K562 (cell line): Measurements from ENCODE around the gene RPL15. TPM values are rescaled to one million over a fixed set of nuclear protein-coding genes. Genes with fewer than 3 reads are reported as not detected.
A peak's percentile ranks its signal among the peaks of the same experiment; 100 is the strongest.

Source experiments
- ATAC-seq: fragments of 200-7000 bp; cut with Tn5 transposase; 3 replicates; pipeline ENCODE4 v1.9.1; 2020; ENCODE audit warnings: moderate library complexity
- BruUV-seq: library from RNA; stranded (reverse); fragments of 400-500 nt; replicated peaks from 2 replicates; lab custom pipeline; 2021; lab: Mats Ljungman, UMichigan
- CTCF ChIA-PET: fragments of 300-600 bp; formaldehyde crosslinking; extraction: SDS; loops from one replicate; lab custom pipeline; 2021; ENCODE audit warnings: low intra/inter-chr PET ratio; lab: Yijun Ruan, JAX
- POLR2A ChIA-PET: fragments of 300-600, 350-650 bp; sonication (Branson Sonifier 250); formaldehyde crosslinking; extraction: SDS; loops from one replicate; lab custom pipeline; 2021; ENCODE audit warnings: antibody characterized with exemption, inconsistent platforms; lab: Yijun Ruan, JAX
- DNase-seq, 4 experiments: peaks; one replicate each; pipeline versions ENCODE4 v3.0.0 to v3.0.0-alpha.2; 2011 to 2018; ENCODE audit warnings: low spot score in 3 of 4, mixed read lengths in 3 of 4; ENCODE audit errors: extremely low read depth in 1 of 4
- FAIRE-seq: peaks from 2 replicates; lab custom pipeline; 2011; peaks lifted over from hg19 to GRCh38; lab: Jason Lieb, UNC
- H2AFZ ChIP-seq: 2 replicates; pipeline ENCODE4 v1.6.0; 2011; ENCODE audit warnings: low read depth, low read length, control low read depth, inconsistent platforms
- H3K27ac ChIP-seq: fragments of 200-600 bp; 3 replicates; pipeline ENCODE4 v1.8.0; 2011; ENCODE audit warnings: low read depth, mild to moderate bottlenecking, control low read depth, inconsistent platforms, low read length, moderate library complexity, mixed read lengths; ENCODE audit errors: extremely low read depth
- H3K27me3 ChIP-seq, 2 experiments: fragments of 300-600 bp in 1 of 2; 2 replicates in 1 of 2; 3 replicates in 1 of 2; pipeline versions ENCODE4 v1.6.0 to v1.8.0; 2011; ENCODE audit warnings: inconsistent platforms in 2 of 2, low read length in 2 of 2, mild to moderate bottlenecking in 1 of 2, mixed read lengths in 1 of 2, moderate library complexity in 1 of 2; ENCODE audit not compliant: control insufficient read depth in 2 of 2, insufficient read depth in 2 of 2
- H3K36me3 ChIP-seq: fragments of 300-600 bp; 3 replicates; pipeline ENCODE4 v1.8.0; 2011; ENCODE audit warnings: mild to moderate bottlenecking, low read length, inconsistent platforms; ENCODE audit not compliant: control insufficient read depth, insufficient read depth
- H3K4me1 ChIP-seq, 2 experiments: fragments of 200-600 bp in 1 of 2; replicated peaks in 1 of 2; 2 replicates in 1 of 2; 3 replicates in 1 of 2; pipeline versions ENCODE4 v1.5.1 to v1.8.0; 2011; ENCODE audit warnings: inconsistent platforms in 2 of 2, low read length in 2 of 2, mild to moderate bottlenecking in 1 of 2, mixed read lengths in 1 of 2, moderate library complexity in 1 of 2; ENCODE audit not compliant: control insufficient read depth in 2 of 2, insufficient read depth in 2 of 2
- H3K4me2 ChIP-seq: 2 replicates; pipeline ENCODE4 v1.6.1; 2011; ENCODE audit warnings: low read length, control low read depth, inconsistent platforms, mixed read lengths; ENCODE audit not compliant: insufficient read depth
- H3K4me3 ChIP-seq: fragments of 200-600 bp; sonication (generic), shearing (Covaris generic); 2 replicates; pipeline ENCODE4 v1.5.1; 2016; ENCODE audit warnings: control low read depth, inconsistent platforms
- H3K79me2 ChIP-seq: fragments of 200-600 bp; 3 replicates; pipeline ENCODE4 v1.8.0; 2011; ENCODE audit warnings: low read length, inconsistent platforms; ENCODE audit not compliant: control insufficient read depth, insufficient read depth
- H3K9ac ChIP-seq, 2 experiments: 2 replicates each; pipeline versions ENCODE4 v1.6.0 to v1.6.1; 2011; ENCODE audit warnings: low read depth in 2 of 2, low read length in 2 of 2, control low read depth in 1 of 2, inconsistent platforms in 1 of 2, mild to moderate bottlenecking in 1 of 2, mixed read lengths in 1 of 2; ENCODE audit not compliant: insufficient read depth in 1 of 2
- H3K9me1 ChIP-seq: one replicate; pipeline ENCODE4 v1.6.0; 2011; ENCODE audit warnings: inconsistent platforms, mild to moderate bottlenecking, low read length, moderate library complexity; ENCODE audit not compliant: control insufficient read depth, insufficient read depth
- H3K9me3 ChIP-seq: replicated peaks from 2 replicates; pipeline ENCODE4 v1.5.1; 2011; ENCODE audit warnings: low read depth, low read length, inconsistent platforms; ENCODE audit not compliant: control insufficient read depth, insufficient read depth
- H4K20me1 ChIP-seq: replicated peaks from 2 replicates; pipeline ENCODE4 v1.6.1; 2011; ENCODE audit warnings: low read length, inconsistent platforms, mixed read lengths; ENCODE audit not compliant: control insufficient read depth, insufficient read depth
- CBFA2T2 ChIP-seq: fragments of 450-650 bp; conservative IDR thresholded peaks from 2 replicates; pipeline ENCODE4 v1.6.1; 2017; ENCODE audit warnings: mild to moderate bottlenecking
- E4F1 ChIP-seq: fragments of 250-450 bp; sonication (Bioruptor Pico); IDR thresholded peaks from 2 replicates; pipeline ENCODE4 v1.5.0; 2021; ENCODE audit warnings: mild to moderate bottlenecking, borderline replicate concordance
- EP300 ChIP-seq: IDR thresholded peaks from 2 replicates; pipeline ENCODE4 v1.6.1; 2012; ENCODE audit warnings: low read length, improper control_type of control experiment
- FOXA1 ChIP-seq: fragments of 450-650 bp; IDR thresholded peaks from 2 replicates; pipeline ENCODE4 v1.6.1; 2016; ENCODE audit warnings: mild to moderate bottlenecking, borderline replicate concordance
- JUND ChIP-seq, 2 experiments: IDR thresholded peaks; 2 replicates in 1 of 2; 3 replicates in 1 of 2; pipeline ENCODE4 v1.6.1; 2011; ENCODE audit warnings: borderline replicate concordance in 2 of 2, low read depth in 2 of 2, low read length in 2 of 2, improper control_type of control experiment in 1 of 2, missing biosample characterization in 1 of 2, missing genetic modification characterization in 1 of 2, missing genetic modification reagents in 1 of 2
- MLLT1 ChIP-seq, 2 experiments: fragments of 450-650 bp; IDR thresholded peaks; 2 replicates each; pipeline ENCODE4 v1.6.1; 2016
- PBX2 ChIP-seq, 2 experiments: IDR thresholded peaks in 1 of 2; conservative IDR thresholded peaks in 1 of 2; 2 replicates each; pipeline ENCODE4 v1.6.1; 2016; ENCODE audit warnings: low read depth in 2 of 2, mild to moderate bottlenecking in 1 of 2, missing compliant biosample characterization in 1 of 2, missing genetic modification characterization in 1 of 2, moderate library complexity in 1 of 2
- TEAD4 ChIP-seq, 2 experiments: sonication (generic) in 1 of 2; formaldehyde crosslinking in 1 of 2; IDR thresholded peaks; 2 replicates each; pipeline versions ENCODE4 v1.6.1 to v1.8.0; 2012 to 2022; ENCODE audit warnings: borderline replicate concordance in 1 of 2, inconsistent platforms in 1 of 2, low read length in 1 of 2, mild to moderate bottlenecking in 1 of 2, missing genetic modification reagents in 1 of 2
- ZBTB7A ChIP-seq: IDR thresholded peaks from 2 replicates; pipeline ENCODE4 v1.6.1; 2011; ENCODE audit warnings: low read depth, mild to moderate bottlenecking, low read length, moderate library complexity, borderline replicate concordance; ENCODE audit not compliant: control insufficient read depth
- ZNF707 ChIP-seq: fragments of 250-450 bp; sonication (Bioruptor Pico); conservative IDR thresholded peaks from 2 replicates; pipeline ENCODE4 v1.8.0; 2022; ENCODE audit warnings: inconsistent platforms, mild to moderate bottlenecking, moderate library complexity
- ZNF79 ChIP-seq: fragments of 250-450 bp; sonication (Bioruptor Pico); IDR thresholded peaks from 2 replicates; pipeline ENCODE4 v1.4.0; 2020; ENCODE audit warnings: low read depth, mild to moderate bottlenecking, moderate library complexity
- in situ Hi-C: fragments of 300-500 bp; cut with MboI; formaldehyde crosslinking; loops from 4 replicates; pipeline ENCODE4 v1.15.0; 2018; ENCODE audit warnings: inconsistent platforms, mixed read lengths
- intact Hi-C: fragments of 100-400 bp; cut with micrococcal nuclease; formaldehyde crosslinking; loops from 2 replicates; pipeline ENCODE4 v1.14.2; 2022
- polyA plus RNA-seq, 8 experiments: library from polyadenylated mRNA; depleted of rRNA in 4 of 8; stranded (reverse) in 5 of 8; unstranded in 3 of 8; fragments of >200 nt; fragmentation: Nextera tagmentation in 2 of 8; fragmentation: Illumina TruSeq in 1 of 8; extraction: Ambion mirVana in 2 of 8; extraction: Trizol in 1 of 8; gene quantifications; 2 replicates each; pipeline versions ENCODE4 v1.2.1 to v1.2.3, GENCODE V29; 2011 to 2014; ENCODE audit warnings: inconsistent platforms in 1 of 8, missing spikeins in 1 of 8
- total RNA-seq, 7 experiments: library from RNA; depleted of rRNA in 6 of 7; stranded (reverse); fragments of >200 nt in 6 of 7; fragmentation: Illumina TruSeq in 2 of 7; extraction: Trizol in 2 of 7; gene quantifications; 2 replicates each; pipeline versions ENCODE4 v1.2.1 to v1.2.3, GENCODE V29; 2011 to 2021; ENCODE audit warnings: low replicate concordance in 1 of 7

RPL15 gene
- total and polyA plus RNA-seq, 9 of the 15 experiments (the other 6 are each of a cell fraction or from before 2014, with no cell fraction given): 2,393 to 8,850 (median 3,928) TPM

- DNase-seq (peak in 2 of 4 experiments; percentile 23 to 43), ATAC-seq (peak; percentile 74), FAIRE-seq (no peak)
- no peak overlapping the region for H3K9ac ChIP-seq
- POLR2A ChIA-PET: interaction anchor here (0.7 to 11.6 kb wide), 2 partner anchors 20 to 1835 kb away, joined by 3 to 165 read pairs; partner anchors contain the start of genes NKIRAS1 and RPL15
- H3K79me2 ChIP-seq: no peaks in the 10 kb centered on the region
- H3K4me3 ChIP-seq: no peak overlapping the region
- in situ Hi-C loops: no loop called here
- H3K9me3 ChIP-seq: no peaks in the 10 kb centered on the region
- BruUV-seq: no TSS peak
- 0 out of 2 replicates have a peak overlapping the region, but pooled peaks have one; percentile 11 for H3K4me2 ChIP-seq
- H3K4me1 ChIP-seq: peaks cover 7 to 20% of the 10 kb centered on the region in 2 experiments; a peak in 4 of 5 replicates
- no peak overlapping the region; the same call in 2 of the 3 replicates for H3K27ac ChIP-seq
- CTCF ChIA-PET: no interaction called here
- no peaks in the 10 kb centered on the region for H3K9me1 ChIP-seq
- no peaks in the 10 kb centered on the region for H4K20me1 ChIP-seq
- H3K36me3 ChIP-seq: no peaks in the 10 kb centered on the region
- intact Hi-C loops: no loop called here
- peak overlapping the region; percentile 51 for H2AFZ ChIP-seq
- H3K27me3 ChIP-seq: no peaks in the 10 kb centered on the region
- TF ChIP-seq ZBTB7A (no peak), ZNF707 (CRISPR knock-in tag) (no peak), E4F1 (no peak), CBFA2T2 (peak; percentile 43), ZNF79 (CRISPR knock-in tag) (no peak), JUND (IDR thresholded peaks at IDR 0.05; ENCODE audit: borderline replicate concordance, low read depth, low read length) (0 out of 2 replicates have a peak, but pooled peaks have one; percentile 9), JUND (tag; IDR thresholded peaks at IDR 0.05; ENCODE audit: borderline replicate concordance, low read depth, low read length) (no peak), FOXA1 (no peak), PBX2 (CRISPR knock-in tag; IDR thresholded peaks at IDR 0.05; ENCODE audit: low read depth) (no peak), PBX2 (tag; conservative IDR thresholded peaks at IDR 0.05; ENCODE audit: low read depth) (no peak), MLLT1 (IDR thresholded peaks at IDR 0.05) (no peak), EP300 (peak; percentile 4; the same call in 1 of the 2 replicates), TEAD4 (IDR thresholded peaks at IDR 0.05; ENCODE audit: low read length) (peak; percentile 53; the same call in 1 of the 2 replicates), TEAD4 (CRISPR knock-in tag; IDR thresholded peaks at IDR 0.05; ENCODE audit: borderline replicate concordance) (no peak)
Measured at GRCh38 chr3:23938688-23939087, 21.8 kb downstream of the RPL15 start.
